Renal cortical epithelial cell (primary cell): ENCODE measurements around the gene MXD1. TPM values are rescaled to one million over a fixed set of nuclear protein-coding genes. Genes with fewer than 3 reads are reported as not detected.

Experiments used
- DNase-seq: peaks from one replicate; pipeline ENCODE4 v3.0.0-alpha.2; 2011; ENCODE audit warnings: low read depth
- total RNA-seq: library from RNA; depleted of rRNA; stranded (reverse); fragments of >200 nt; gene quantifications from 2 replicates; pipeline ENCODE4 v1.2.3, GENCODE V29; 2014

Gene MXD1
- total RNA-seq, 1 donor from 2014 or later = 8.0 TPM

- DNase-seq = no peak
Observed at GRCh38 chr2:69977186-69977585, 62.3 kb downstream of the MXD1 start.

DNA sequence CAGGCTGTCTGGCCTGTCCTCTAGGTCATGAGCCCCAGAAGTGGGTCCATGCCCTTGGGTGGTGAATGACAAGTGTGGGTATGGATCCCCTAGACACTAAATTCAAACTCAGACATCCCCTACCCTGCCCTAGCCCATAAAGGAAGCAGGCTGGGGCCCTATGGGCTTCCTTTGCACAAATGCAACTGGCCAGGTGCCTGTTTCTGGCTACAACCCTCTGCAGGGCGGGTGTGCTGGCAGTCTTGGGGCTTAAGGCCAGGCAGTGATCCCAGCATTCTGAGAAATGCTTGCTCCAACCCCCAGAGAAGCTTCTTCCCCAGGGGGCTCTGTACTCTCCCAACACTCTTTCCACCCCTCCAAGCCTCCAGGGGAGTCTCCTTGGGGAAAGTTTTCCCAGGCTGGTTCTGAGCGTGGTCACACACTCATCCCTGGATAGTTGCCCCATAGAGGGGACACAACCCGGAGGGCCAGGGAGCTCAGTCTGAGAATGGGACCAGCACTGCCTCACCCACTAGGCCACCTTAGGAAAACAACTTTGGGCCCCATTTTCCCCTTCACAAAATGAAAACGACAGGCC is 63.1 kb downstream of the MXD1 start:
- no peak for DNase-seq

DNA sequence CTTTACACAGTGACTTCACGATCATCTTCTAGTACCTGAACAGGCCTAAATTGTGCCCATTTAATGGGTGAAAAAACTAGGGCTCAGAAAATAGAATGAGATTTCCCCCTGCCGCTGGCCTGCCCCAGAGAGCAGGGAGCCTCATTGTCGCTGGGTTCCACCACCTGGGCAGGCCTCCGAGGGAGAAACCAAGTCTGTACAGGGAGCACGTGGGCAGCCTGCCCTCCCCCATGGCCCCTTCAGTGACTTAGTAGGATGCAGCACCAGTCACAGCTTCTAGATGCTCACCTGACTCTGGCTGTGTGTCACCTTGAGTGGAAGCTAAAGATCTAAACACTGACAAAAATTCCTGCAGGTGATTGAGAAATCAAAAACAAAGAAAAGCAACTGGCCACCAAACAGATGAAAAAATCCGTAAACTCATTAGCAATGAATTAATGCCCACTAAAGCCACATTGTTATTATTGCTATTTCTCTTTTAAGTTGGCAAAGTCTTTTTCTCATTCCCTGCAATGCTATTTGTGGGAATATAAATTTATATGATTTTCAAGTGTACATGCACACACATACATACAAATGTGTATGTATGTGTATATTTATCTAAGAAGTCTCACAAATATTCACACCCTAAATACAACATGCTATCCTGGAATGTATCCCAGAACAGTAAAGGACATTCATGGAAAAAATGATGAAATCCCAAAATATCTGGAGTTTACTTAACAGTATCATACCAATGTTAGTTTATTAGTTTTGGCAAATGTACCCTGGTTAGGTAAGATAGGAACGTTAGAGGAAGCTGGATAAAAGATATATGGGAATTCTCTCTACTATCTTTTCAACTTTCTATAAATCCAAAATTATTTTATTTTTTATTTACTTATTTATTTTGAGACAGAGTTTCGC is 65.2 kb downstream of the MXD1 start:
- DNase-seq = no peak

DNA sequence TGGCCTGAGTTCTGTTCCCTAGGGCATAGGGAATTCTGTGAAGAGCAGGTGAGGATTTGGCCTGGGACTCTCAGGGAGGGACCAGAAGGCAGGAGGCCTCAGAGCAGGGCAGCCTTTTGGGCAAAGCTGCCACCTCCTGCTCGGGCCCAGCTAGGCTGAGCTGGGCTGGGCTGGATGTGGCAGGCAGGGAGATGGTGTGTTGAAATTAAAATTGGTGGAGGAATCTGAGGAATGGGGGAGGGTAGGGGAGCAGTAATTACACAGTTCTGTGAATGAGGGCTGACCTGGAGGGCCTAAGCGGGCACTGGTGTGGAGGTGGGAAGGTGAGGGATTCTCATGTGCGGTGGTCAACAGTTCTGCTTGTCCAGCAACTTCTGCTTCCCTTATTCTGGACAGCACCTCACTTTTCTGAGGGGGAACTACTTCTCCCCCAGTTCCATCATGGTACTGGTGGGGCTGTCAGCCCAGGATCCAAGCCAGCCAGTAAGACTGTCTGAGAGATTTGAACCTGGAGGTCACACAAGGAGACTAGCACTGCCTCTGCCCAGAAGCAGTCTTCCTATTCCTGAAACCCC is 68.6 kb downstream of the MXD1 start:
- no peak for DNase-seq

DNA sequence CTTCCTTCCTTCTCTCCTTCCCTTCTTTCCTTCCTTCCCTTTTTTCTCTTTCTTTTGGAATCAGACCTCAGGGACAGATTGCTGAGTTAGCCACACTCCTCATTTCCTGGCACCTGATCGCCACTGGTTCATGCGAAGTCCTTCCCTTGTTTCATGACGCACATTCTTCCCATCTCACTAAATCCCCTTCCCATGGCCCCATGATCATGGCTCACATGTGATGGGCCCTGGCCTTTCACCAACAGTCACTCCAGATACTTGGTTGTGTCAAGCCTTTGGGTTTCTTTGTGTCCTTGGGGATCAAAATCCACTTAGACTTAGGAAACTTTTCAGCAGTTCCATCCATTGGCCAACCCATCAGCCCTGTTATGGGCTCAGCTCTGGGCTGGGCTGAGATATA is 70.3 kb downstream of the MXD1 start:
- DNase-seq = no peak

GRCh38 chr2:69985688-69986087 is 70.8 kb downstream of the MXD1 start:
- no peak for DNase-seq

DNA sequence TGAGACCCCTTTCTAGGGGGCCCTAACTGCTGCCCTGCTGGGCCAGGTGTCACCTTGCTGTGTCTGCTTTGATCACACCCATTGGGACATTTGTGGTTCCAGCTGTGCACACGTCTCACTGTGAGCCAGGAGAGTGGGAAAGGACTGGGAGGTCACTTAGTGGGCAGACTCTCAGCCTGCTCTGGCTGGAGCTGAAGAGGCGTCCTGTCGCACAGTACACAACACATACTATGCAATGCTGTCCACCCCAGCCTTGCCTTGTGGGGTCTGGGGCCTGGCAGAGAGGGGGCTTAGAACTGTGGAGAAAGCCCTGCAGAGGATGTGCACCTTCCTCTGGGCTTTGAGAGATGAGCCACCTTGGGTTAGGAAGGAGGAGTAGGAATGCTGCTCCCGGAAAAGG is 71.8 kb downstream of the MXD1 start:
- DNase-seq = no peak

GRCh38 chr2:69988086-69988635 is 73.3 kb downstream of the MXD1 start:
- no peak for DNase-seq

DNA sequence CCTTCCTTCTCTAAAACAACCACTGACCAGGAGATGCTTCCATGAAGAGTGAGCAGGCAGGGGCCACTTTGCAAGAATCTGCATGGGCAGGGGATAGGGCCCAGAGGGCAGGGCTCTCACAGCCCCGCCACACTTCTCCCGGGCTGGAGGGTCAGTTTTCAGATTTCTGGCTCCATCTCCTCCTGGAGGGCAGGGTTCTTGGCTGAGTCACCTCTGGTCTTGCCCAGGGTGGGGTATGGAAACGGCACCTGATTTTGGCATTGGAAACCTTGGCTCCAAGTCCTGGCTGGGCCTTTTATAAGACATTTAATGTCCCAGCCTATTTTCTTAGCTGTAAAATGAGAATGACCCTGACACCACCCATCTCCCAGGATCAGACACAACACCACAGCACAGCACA is 74.1 kb downstream of the MXD1 start:
- no peak for DNase-seq

GRCh38 chr2:69989441-69990105 is 74.7 kb downstream of the MXD1 start:
- no peak for DNase-seq

Other genes with a start within 250 kb of the MXD1 start
- gene ANXA4, start 173.0 kb upstream of the MXD1 start, total RNA-seq = 78.7 and 424 TPM in 2 replicates
- gene GMCL1, start 85.4 kb upstream of the MXD1 start, total RNA-seq = 4.9 and 22.7 TPM in 2 replicates
- 43.9 and 76.9 TPM in 2 replicates for gene SNRNP27, start 21.2 kb upstream of the MXD1 start, total RNA-seq
- 0.20 TPM in 1 of 2 replicates, not detected in the other for gene ASPRV1, start 46.5 kb downstream of the MXD1 start, total RNA-seq
- 24.7 and 103 TPM in 2 replicates for gene PCBP1, start 172.4 kb downstream of the MXD1 start, total RNA-seq